Measurements from ENCODE around the gene SKAP2.

GRCh38 chr7:26646336-26647048 is 217.9 kb downstream of the SKAP2 start:
- TF ChIP-seq CTCF (IDR thresholded peaks at IDR 0.05) (no peak), POLR2A (IDR thresholded peaks at IDR 0.05) (no peak)

All from lower leg skin (tissue), 3 donors.